Heart right ventricle (tissue), 16 donors: ENCODE measurements around the gene LUC7L2. TPM values are rescaled to one million over a fixed set of nuclear protein-coding genes. Genes with fewer than 3 reads are reported as not detected.
"Not testable (repeated sequence)": the region's sequence is repeated elsewhere in the genome, so short reads cannot be mapped to it uniquely, and the experiment has no call there.

Source experiments
- ATAC-seq, 8 donors: fragments of 200-7000 bp; cut with Tn5 transposase; one replicate each; pipeline ENCODE4 v1.9.1; 2020; ENCODE audit warnings: mild to moderate bottlenecking in 8 of 8, moderate library complexity in 8 of 8, moderate number of reproducible peaks in 1 of 8
- DNase-seq, 2 donors: peaks; one replicate each; pipeline ENCODE4 v3.0.0-alpha.2; 2020
- H3K27ac ChIP-seq, 10 donors: fragments of 200-600 bp; sonication (generic) in 2 of 10; one replicate each; pipeline versions ENCODE4 v1.5.0 to v1.8.0; 2020 to 2022; ENCODE audit warnings: mild to moderate bottlenecking in 3 of 10
- H3K27me3 ChIP-seq, 7 donors: fragments of 200-600 bp; one replicate each; pipeline ENCODE4 v1.8.0; 2021 to 2022; ENCODE audit warnings: mild to moderate bottlenecking in 2 of 7
- H3K36me3 ChIP-seq, 9 donors: fragments of 200-600 bp; sonication (generic) in 1 of 9; one replicate each; pipeline versions ENCODE4 v1.5.0 to v1.8.0; 2020 to 2022; ENCODE audit warnings: mild to moderate bottlenecking in 2 of 9
- H3K4me1 ChIP-seq, 9 donors: fragments of 200-600 bp; sonication (generic) in 1 of 9; one replicate each; pipeline versions ENCODE4 v1.5.0 to v1.8.0; 2020 to 2022; ENCODE audit warnings: mild to moderate bottlenecking in 4 of 9
- H3K4me3 ChIP-seq, 10 donors: fragments of 200-600 bp; sonication (generic) in 2 of 10; one replicate each; pipeline versions ENCODE4 v1.5.0 to v1.8.0; 2020 to 2022; ENCODE audit warnings: mild to moderate bottlenecking in 7 of 10, moderate library complexity in 2 of 10
- H3K9me3 ChIP-seq, 11 donors: fragments of 200-600 bp in 10 of 11; sonication (generic) in 2 of 11; one replicate each; pipeline versions ENCODE4 v1.5.0 to v1.8.0; 2013 to 2022; ENCODE audit warnings: mild to moderate bottlenecking in 2 of 11, control low read depth in 1 of 11, moderate library complexity in 1 of 11
- WGBS, 2 donors: extraction: QIAGEN DNeasy Blood & Tissue Kit; methylation state at CpG; one replicate each; pipeline ENCODE4 v1.1.7; 2013; ENCODE audit warnings: inconsistent platforms in 1 of 2; 5-methylcytosine and 5-hydroxymethylcytosine counted together
- intact Hi-C, 10 donors: fragments of 100-400 bp; cut with DNase I; formaldehyde crosslinking; loops; one replicate each; pipeline versions ENCODE4 v1.11.1 to v1.14.2; 2022
- polyA plus RNA-seq, 2 donors: library from polyadenylated mRNA; stranded (reverse); fragments of 200-250 nt; gene quantifications; one replicate each; pipeline ENCODE4 v1.2.3, GENCODE V29; 2013
- total RNA-seq, 10 donors: library from RNA; stranded (reverse); fragmentation: NEBNext Ultra II Directional in 3 of 10; extraction: Animal tissue kit (Norgen Biotek cat#: 25700) in 3 of 10; gene quantifications; one replicate each; pipeline versions ENCODE4 v1.2.1 to v1.2.4, GENCODE V29; 2021 to 2023
- TF ChIP-seq, protein P1 (sequence below), 9 donors: fragments of 200-600 bp; sonication (generic) in 2 of 9; IDR thresholded peaks; one replicate each; pipeline versions ENCODE4 v1.5.0 to v1.8.0; 2021 to 2022; ENCODE audit warnings: antibody characterized with exemption in 9 of 9, mild to moderate bottlenecking in 5 of 9, moderate library complexity in 1 of 9
- donor health status: Arrhythmogenic right ventricular cardiomyopathy.
- donor health status: ischemic (EF 13 %, LVEDD 7.1; RV severe dilation, severe dysfunction).
- donor health status: healthy with polysubstance abuse.
- donor health status: DM: no; HTN: yes; CAD: no.
- donor health status: DM: no; HTN: no; CAD: no.
- donor health status: ischemic (EF 25% LVEDD 6.9; RV normal size, moderate dysfunction).
- donor health status: ischemic (EF 25% LVEDD 5.7; RV mildly dilated, moderate dysfunction).
- donor health status: healthy.
- donor health status: DM: yes; HTN: yes; CAD: no.
- donor health status: Ischemic cardiomyopathy.
- donor health status: ischemic (EF 35%, LVEDD 5.7; RV mildly dilated, moderate dysfunction).
- donor health status: nonischemic (EF 11% LVEDD 7.7; RV severe dilation, severe dysfunction).
- donor health status: DM: yes; HTN: yes; CAD: no.
- donor health status: PGD.
- donor health status: ischemic (EF 29% LVEDD 5.4; RV normal size, mild dysfunction).
- donor health status: nonischemic (EF 23%, LVEDD 6.1; RV moderate dilation, normal function).

The LUC7L2 gene
- total and polyA plus RNA-seq, 12 donors = 26.6 to 52.7 (median 47.8) TPM

DNA sequence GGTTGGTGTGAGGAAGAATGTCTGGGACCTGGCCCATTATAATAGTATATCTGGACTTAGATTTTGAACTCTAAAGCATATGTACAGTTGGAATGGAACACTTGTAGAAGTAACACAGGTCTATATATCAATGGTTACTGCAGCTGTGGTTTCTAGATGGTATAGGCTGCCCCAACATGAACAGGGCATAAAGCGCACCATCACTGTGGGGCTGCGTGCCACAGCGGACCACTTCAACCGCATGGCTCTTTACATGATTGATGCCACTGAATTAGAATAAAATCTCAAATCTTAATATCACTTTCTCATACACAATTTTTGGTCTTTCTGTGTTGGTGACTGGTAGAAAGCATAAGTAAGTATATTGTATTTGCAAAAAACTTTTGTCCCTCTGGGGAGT, 64.3 kb downstream of the LUC7L2 start:
- H3K9me3 ChIP-seq = no peaks in the 10 kb centered on the region
- no peak overlapping the region for H3K27ac ChIP-seq
- peaks cover 0 to 41% (median 4%) of the 10 kb centered on the region in 9 donors for H3K4me1 ChIP-seq
- no peak overlapping the region for H3K4me3 ChIP-seq
- no peak for DNase-seq
- TF ChIP-seq, protein P1, sequence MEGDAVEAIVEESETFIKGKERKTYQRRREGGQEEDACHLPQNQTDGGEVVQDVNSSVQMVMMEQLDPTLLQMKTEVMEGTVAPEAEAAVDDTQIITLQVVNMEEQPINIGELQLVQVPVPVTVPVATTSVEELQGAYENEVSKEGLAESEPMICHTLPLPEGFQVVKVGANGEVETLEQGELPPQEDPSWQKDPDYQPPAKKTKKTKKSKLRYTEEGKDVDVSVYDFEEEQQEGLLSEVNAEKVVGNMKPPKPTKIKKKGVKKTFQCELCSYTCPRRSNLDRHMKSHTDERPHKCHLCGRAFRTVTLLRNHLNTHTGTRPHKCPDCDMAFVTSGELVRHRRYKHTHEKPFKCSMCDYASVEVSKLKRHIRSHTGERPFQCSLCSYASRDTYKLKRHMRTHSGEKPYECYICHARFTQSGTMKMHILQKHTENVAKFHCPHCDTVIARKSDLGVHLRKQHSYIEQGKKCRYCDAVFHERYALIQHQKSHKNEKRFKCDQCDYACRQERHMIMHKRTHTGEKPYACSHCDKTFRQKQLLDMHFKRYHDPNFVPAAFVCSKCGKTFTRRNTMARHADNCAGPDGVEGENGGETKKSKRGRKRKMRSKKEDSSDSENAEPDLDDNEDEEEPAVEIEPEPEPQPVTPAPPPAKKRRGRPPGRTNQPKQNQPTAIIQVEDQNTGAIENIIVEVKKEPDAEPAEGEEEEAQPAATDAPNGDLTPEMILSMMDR (IDR thresholded peaks at IDR 0.05) = no peak
- ATAC-seq = no peak
- 63 to 74% methylated on average over 4 of the region's 4 CpGs for WGBS, 2 donors
- H3K27me3 ChIP-seq = no peaks in the 10 kb centered on the region
- H3K36me3 ChIP-seq = peaks cover 0 to 80% (median 13%) of the 10 kb centered on the region in 9 donors
- intact Hi-C loops = no loop called here

DNA sequence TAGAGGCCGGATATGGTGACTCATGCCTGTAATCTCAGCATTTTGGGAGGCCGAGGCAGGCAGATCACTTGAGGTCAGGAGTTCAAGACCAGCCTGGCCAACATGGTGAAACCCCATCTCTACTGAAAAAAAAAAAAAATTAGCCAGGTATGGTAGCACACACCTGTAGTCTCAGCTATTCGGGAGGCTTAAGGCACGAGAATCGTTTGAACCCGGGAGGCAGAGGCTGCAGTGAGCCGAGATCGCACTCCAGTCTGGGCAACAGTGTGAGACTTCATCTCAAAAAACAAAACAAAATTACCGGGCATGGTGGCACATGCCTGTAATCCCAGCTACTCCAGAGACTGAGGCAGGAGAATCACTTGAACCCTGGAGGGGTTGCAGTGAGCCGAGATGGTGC, 66.0 kb downstream of the LUC7L2 start:
- peaks cover 0 to 42% (median 4%) of the 10 kb centered on the region in 9 donors for H3K4me1 ChIP-seq
- DNase-seq, H3K9me3 ChIP-seq, intact Hi-C loops, ATAC-seq, H3K4me3 ChIP-seq, H3K27me3 ChIP-seq: not testable (repeated sequence)
- peak overlapping the region in 2 of 10 donors; percentile 38 to 48 for H3K27ac ChIP-seq
- 93 to 97% methylated on average over 9 of the region's 10 CpGs for WGBS, 2 donors
- peaks cover 0 to 64% (median 8%) of the 10 kb centered on the region in 9 donors for H3K36me3 ChIP-seq

- TF ChIP-seq, protein P1 (IDR thresholded peaks at IDR 0.05) = no peak
- WGBS, 2 donors = 85 to 89% methylated on average over 12 of the region's 12 CpGs
- Histone ChIP-seq H3K4me3 (no peak overlapping the region), H3K27ac (peak overlapping the region in 6 of 10 donors; percentile 13 to 53 (median 46)), H3K36me3 (peaks cover 0 to 58% (median 8%) of the 10 kb centered on the region in 9 donors), H3K9me3 (no peaks in the 10 kb centered on the region), H3K4me1 (peaks cover 0 to 45% (median 7%) of the 10 kb centered on the region in 9 donors), H3K27me3 (no peaks in the 10 kb centered on the region)
- DNase-seq (peak; percentile 17 to 18), ATAC-seq (peak in 7 of 8 donors; percentile 66 to 89 (median 80))
- intact Hi-C loops = no loop called here
These were observed 66.7 kb downstream of the LUC7L2 start for GRCh38 chr7:139426258-139427028.

- Histone ChIP-seq H3K9me3 (no peaks in the 10 kb centered on the region), H3K27ac (peak overlapping the region in 5 of 10 donors; percentile 38 to 53 (median 48)), H3K27me3 (no peaks in the 10 kb centered on the region), H3K4me3 (no peak overlapping the region), H3K4me1 (peaks cover 0 to 42% (median 7%) of the 10 kb centered on the region in 9 donors), H3K36me3 (peaks cover 0 to 52% (median 5%) of the 10 kb centered on the region in 9 donors)
- TF ChIP-seq, protein P1 (IDR thresholded peaks at IDR 0.05) = no peak
- peak in 2 of 8 donors; percentile 8 to 15 for ATAC-seq
- WGBS, 2 donors = 92 to 97% methylated on average over 1 of the region's 1 CpG
- DNase-seq = no peak
- intact Hi-C loops = no loop called here
These were observed 67.3 kb downstream of the LUC7L2 start for GRCh38 chr7:139427029-139427420.

DNA sequence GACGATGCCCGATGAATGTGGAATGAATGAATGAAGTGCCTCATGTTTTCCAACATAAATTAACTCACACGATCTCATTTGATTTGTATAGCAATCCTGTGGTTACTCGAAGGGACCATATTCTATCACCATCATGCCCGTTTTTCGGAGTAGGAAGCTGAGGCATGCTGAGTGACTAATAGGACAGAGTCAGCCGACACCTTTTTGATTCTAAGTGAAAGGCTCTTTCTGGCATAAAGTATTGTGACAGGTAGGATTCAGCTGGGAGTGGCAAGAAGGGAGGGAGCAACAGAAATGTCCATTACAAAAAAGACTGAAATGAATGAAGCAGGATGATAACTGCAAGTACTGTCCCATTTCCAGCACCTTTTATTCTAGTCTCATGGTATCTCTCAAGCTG, 68.1 kb downstream of the LUC7L2 start:
- intact Hi-C loops = no loop called here
- H3K4me3 ChIP-seq = no peak overlapping the region
- TF ChIP-seq, protein P1 (IDR thresholded peaks at IDR 0.05) = no peak

DNA sequence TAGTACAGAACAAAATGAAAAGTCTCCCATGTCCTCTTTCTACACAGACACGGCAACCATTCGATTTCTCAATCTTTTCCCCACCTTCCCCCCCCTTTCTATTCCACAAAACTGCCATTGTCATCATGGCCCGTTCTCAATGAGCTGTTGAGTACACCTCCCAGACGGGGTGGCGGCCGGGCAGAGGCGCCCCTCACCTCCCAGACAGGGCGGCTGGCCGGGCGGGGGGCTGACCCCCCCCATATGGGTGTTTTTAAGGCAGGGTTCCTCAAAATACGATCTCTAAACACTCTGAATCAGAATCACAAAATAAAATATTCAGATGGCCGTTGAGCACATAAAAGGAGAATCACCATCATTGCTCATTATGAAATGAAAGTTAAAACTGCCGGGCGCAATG, 70.0 kb downstream of the LUC7L2 start:
- ATAC-seq, H3K9me3 ChIP-seq, DNase-seq, intact Hi-C loops, H3K27ac ChIP-seq, H3K4me3 ChIP-seq, H3K27me3 ChIP-seq: not testable (repeated sequence)
- peaks cover 5 to 44% (median 18%) of the 10 kb centered on the region in 9 donors for H3K4me1 ChIP-seq
- H3K36me3 ChIP-seq = peaks cover 0 to 26% (median 0%) of the 10 kb centered on the region in 9 donors
- WGBS, 2 donors = 91 to 95% methylated on average over 14 of the region's 14 CpGs

More for the DNA sequence above, 68.1 kb downstream of the LUC7L2 start:
- Histone ChIP-seq H3K4me1 (peaks cover 0 to 34% (median 7%) of the 10 kb centered on the region in 9 donors), H3K27ac (no peak overlapping the region), H3K36me3 (peaks cover 0 to 45% (median 4%) of the 10 kb centered on the region in 9 donors), H3K27me3 (no peaks in the 10 kb centered on the region), H3K9me3 (no peaks in the 10 kb centered on the region)
- ATAC-seq = no peak
- WGBS, 2 donors = 92 to 93% methylated on average over 7 of the region's 7 CpGs
- no peak for DNase-seq
